Measurements from ENCODE around the gene TMEM44. TPM values are rescaled to one million over a fixed set of nuclear protein-coding genes. Genes with fewer than 3 reads are reported as not detected.
A peak's percentile ranks its signal among the peaks of the same experiment; 100 is the strongest.
"Not testable (repeated sequence)": the region's sequence is repeated elsewhere in the genome, so short reads cannot be mapped to it uniquely, and the experiment has no call there.

Gene TMEM44
- total RNA-seq, 2 donors from 2014 or later, result 0.87 to 0.94 TPM

- H3K4me1 Mint-ChIP-seq; DNase-seq; H3K4me3 Mint-ChIP-seq; H3K36me3 Mint-ChIP-seq (ENCODE audit: low read depth); H3K9me3 ChIP-seq (ENCODE audit: control insufficient read depth, low read length, poor library complexity, severe bottlenecking); H3K27ac Mint-ChIP-seq; ATAC-seq: not testable (repeated sequence)
- H3K27me3 Mint-ChIP-seq, result peaks cover 10% of the 10 kb centered on the region
These were observed 87.7 kb downstream of the TMEM44 start for GRCh38 chr3:194545538-194545937.

- no peaks in the 10 kb centered on the region for H3K9me3 ChIP-seq (ENCODE audit: control insufficient read depth, low read length, poor library complexity, severe bottlenecking)
- DNase-seq (no peak), ATAC-seq (no peak)
- H3K36me3 Mint-ChIP-seq (ENCODE audit: low read depth), result peaks cover 2% of the 10 kb centered on the region
- H3K27me3 Mint-ChIP-seq, result peaks cover 3% of the 10 kb centered on the region
- H3K27ac Mint-ChIP-seq, result no peak overlapping the region
- H3K4me1 Mint-ChIP-seq, result peaks cover 7% of the 10 kb centered on the region
- no peak overlapping the region for H3K4me3 Mint-ChIP-seq
These were observed 89.7 kb downstream of the TMEM44 start for GRCh38 chr3:194543550-194543949.

DNA sequence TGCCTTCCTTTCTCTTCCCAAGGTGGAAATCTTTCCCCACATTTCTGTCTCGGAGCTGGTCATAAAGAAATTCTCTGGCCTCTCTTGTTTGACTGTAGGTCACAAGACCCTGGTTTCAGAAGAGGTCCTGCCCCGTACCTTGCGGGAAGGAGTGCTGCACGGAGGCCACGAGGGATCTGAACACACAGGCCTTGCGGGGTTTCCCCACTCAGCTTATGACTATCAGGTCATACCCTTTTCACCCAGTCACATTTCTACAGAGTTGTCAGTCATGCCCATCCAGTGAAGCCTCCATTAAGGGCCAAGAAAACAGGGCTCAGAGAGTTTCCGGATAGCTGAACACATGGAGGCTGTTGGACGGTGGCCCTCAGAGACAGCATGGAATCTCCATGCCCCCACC lies 91.7 kb downstream of the TMEM44 start:
- no peak for DNase-seq
- Mint-ChIP-seq H3K36me3 (ENCODE audit: low read depth) (peaks cover 2% of the 10 kb centered on the region), H3K4me3 (no peak overlapping the region), H3K27me3 (no peaks in the 10 kb centered on the region), H3K27ac (no peak overlapping the region), H3K4me1 (peaks cover 7% of the 10 kb centered on the region)
- no peaks in the 10 kb centered on the region for H3K9me3 ChIP-seq (ENCODE audit: control insufficient read depth, low read length, poor library complexity, severe bottlenecking)
- ATAC-seq, result no peak

DNA sequence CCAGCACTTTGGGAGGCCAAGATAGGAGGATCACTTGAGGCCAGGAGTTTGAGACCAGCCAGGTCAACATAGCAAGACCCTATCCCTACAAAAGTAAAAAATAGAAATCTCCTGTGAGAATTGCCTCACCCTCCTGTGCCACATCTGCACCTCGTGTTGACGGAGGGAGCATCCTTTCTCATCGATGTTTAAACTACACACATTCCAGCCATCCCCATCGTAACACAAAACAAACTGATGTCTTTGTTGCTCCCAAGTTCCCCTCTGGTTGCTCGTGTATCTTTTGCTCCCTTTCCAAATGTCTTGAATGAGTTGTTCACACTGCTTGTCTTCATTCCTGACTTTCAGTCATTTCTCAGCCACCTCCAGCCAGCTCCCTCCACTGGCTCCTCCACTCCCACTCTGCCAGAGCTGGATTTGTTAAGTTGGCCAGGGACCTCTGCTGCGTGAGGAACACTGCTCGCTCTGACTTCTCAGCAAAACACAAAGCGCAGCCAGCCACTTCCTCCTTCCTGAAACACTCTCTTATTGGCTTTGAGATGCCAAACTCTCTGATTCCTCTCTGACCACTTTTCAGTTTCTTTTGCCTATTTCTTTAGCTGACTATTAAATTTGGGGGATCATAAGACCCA lies 92.8 kb downstream of the TMEM44 start:
- peaks cover 2% of the 10 kb centered on the region for H3K36me3 Mint-ChIP-seq (ENCODE audit: low read depth)
- peaks cover 7% of the 10 kb centered on the region for H3K4me1 Mint-ChIP-seq
- DNase-seq (no peak), ATAC-seq (no peak)
- no peaks in the 10 kb centered on the region for H3K9me3 ChIP-seq (ENCODE audit: control insufficient read depth, low read length, poor library complexity, severe bottlenecking)
- peak overlapping the region; percentile 95 for H3K27ac Mint-ChIP-seq
- H3K27me3 Mint-ChIP-seq, result no peaks in the 10 kb centered on the region
- peak overlapping the region; percentile 36 for H3K4me3 Mint-ChIP-seq

DNA sequence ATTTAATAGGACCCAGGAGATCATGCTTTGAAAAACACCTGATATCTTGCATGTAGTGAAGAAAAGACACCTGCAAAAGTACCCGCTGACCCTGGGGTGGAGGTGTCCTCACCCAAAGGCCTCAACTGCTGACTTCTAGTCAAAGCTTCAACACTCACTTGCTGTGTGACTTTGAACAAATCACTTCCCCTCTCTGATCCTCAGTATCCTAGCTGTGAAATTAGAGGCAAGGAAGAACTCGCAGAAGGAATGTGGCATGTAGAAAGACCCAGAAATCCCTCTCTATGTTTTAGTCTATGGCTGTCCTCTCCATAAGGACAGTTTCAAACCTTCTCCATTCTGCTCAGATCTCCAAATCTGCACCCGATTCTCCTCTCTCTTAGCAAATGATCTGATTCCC lies 93.7 kb downstream of the TMEM44 start:
- Mint-ChIP-seq H3K4me3 (no peak overlapping the region), H3K4me1 (peaks cover 7% of the 10 kb centered on the region), H3K27ac (no peak overlapping the region), H3K27me3 (no peaks in the 10 kb centered on the region), H3K36me3 (ENCODE audit: low read depth) (peaks cover 2% of the 10 kb centered on the region)
- H3K9me3 ChIP-seq (ENCODE audit: control insufficient read depth, low read length, poor library complexity, severe bottlenecking), result no peaks in the 10 kb centered on the region
- ATAC-seq, result no peak
- DNase-seq, result no peak

- peaks cover 2% of the 10 kb centered on the region for H3K36me3 Mint-ChIP-seq (ENCODE audit: low read depth)
- DNase-seq (no peak), ATAC-seq (no peak)
- peaks cover 7% of the 10 kb centered on the region for H3K4me1 Mint-ChIP-seq
- no peak overlapping the region for H3K27ac Mint-ChIP-seq
- no peaks in the 10 kb centered on the region for H3K9me3 ChIP-seq (ENCODE audit: control insufficient read depth, low read length, poor library complexity, severe bottlenecking)
- no peak overlapping the region for H3K4me3 Mint-ChIP-seq
- no peaks in the 10 kb centered on the region for H3K27me3 Mint-ChIP-seq
These were observed 95.4 kb downstream of the TMEM44 start for GRCh38 chr3:194537732-194538247.

Other genes with a start within 250 kb of the TMEM44 start
- gene GP5, start 234.2 kb downstream of the TMEM44 start, total RNA-seq, result 1 to 10 TPM; 4.0 to 6.1 TPM
- gene ATP13A3, start 146.4 kb downstream of the TMEM44 start, total RNA-seq, result 10 to 100 TPM; 65.6 to 81.0 TPM
- gene LSG1, start 38.8 kb upstream of the TMEM44 start, total RNA-seq, result 10 to 100 TPM; 42.0 to 52.6 TPM
- 1 to 10 TPM; 2.9 to 5.5 TPM for gene FAM43A, start 52.5 kb upstream of the TMEM44 start, total RNA-seq

Measured in T-helper 17 cell (primary cell).